PFSK-1 (cell line): ENCODE data around the gene MACF1.

ENCODE experiments used
- FOXP2 ChIP-seq: optimal IDR thresholded peaks from 2 replicates; pipeline ENCODE3; 2011; ENCODE audit warnings: borderline replicate concordance, control low read depth, inconsistent platforms; ENCODE audit not compliant: insufficient read depth; ENCODE audit errors: extremely low read length, extremely low read depth
- POLR2AphosphoS5 ChIP-seq: IDR thresholded peaks from 2 replicates; pipeline ENCODE4 v1.6.1; 2012; ENCODE audit warnings: low read depth, mild to moderate bottlenecking, control low read depth, low read length, moderate library complexity
- SIN3A ChIP-seq: IDR thresholded peaks from 2 replicates; pipeline ENCODE4 v1.6.1; 2012; ENCODE audit warnings: mild to moderate bottlenecking, low read length, moderate library complexity, borderline replicate concordance; ENCODE audit not compliant: insufficient read depth
- TAF1 ChIP-seq: IDR thresholded peaks from 2 replicates; pipeline ENCODE4 v1.6.1; 2012; ENCODE audit warnings: low read length, control low read depth, borderline replicate concordance; ENCODE audit not compliant: insufficient read depth
- TF ChIP-seq, protein P1 (sequence below), 2 experiments: IDR thresholded peaks; 2 replicates each; pipeline versions ENCODE4 v1.6.1 to v1.8.0; 2011 to 2012; ENCODE audit warnings: low read depth in 2 of 2, low read length in 2 of 2, control low read depth in 1 of 2, inconsistent platforms in 1 of 2, mild to moderate bottlenecking in 1 of 2, moderate library complexity in 1 of 2; ENCODE audit not compliant: insufficient read depth in 1 of 2

The MACF1 gene

DNA sequence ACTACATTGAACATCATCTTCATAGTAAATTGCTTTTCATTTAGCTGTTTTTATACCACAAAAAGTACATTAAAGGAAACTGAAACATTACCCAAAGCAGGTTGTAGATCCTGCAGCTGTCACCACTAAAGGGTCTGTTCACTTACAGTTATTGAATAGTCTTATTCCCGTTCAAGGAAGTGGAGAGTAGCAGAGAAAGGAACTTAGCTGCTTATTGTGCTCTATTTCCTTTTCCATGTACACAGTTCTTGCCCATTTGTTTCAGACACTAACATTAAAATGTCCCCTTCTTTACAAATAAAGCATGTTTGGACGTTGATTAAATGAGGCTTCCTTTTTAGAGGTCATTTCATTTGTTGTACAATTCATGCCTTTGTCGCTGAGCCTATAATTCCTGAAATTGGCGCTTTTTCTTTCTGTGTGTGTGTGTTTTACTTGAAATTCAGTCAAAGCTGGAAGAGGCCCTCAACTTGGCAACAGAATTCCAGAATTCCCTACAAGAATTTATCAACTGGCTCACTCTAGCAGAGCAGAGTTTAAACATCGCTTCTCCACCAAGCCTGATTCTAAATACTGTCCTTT lies 242.6 kb downstream of the MACF1 start:
- TF ChIP-seq FOXP2 (no peak), SIN3A (no peak), TAF1 (no peak), POLR2AphosphoS5 (no peak)
- TF ChIP-seq, protein P1, sequence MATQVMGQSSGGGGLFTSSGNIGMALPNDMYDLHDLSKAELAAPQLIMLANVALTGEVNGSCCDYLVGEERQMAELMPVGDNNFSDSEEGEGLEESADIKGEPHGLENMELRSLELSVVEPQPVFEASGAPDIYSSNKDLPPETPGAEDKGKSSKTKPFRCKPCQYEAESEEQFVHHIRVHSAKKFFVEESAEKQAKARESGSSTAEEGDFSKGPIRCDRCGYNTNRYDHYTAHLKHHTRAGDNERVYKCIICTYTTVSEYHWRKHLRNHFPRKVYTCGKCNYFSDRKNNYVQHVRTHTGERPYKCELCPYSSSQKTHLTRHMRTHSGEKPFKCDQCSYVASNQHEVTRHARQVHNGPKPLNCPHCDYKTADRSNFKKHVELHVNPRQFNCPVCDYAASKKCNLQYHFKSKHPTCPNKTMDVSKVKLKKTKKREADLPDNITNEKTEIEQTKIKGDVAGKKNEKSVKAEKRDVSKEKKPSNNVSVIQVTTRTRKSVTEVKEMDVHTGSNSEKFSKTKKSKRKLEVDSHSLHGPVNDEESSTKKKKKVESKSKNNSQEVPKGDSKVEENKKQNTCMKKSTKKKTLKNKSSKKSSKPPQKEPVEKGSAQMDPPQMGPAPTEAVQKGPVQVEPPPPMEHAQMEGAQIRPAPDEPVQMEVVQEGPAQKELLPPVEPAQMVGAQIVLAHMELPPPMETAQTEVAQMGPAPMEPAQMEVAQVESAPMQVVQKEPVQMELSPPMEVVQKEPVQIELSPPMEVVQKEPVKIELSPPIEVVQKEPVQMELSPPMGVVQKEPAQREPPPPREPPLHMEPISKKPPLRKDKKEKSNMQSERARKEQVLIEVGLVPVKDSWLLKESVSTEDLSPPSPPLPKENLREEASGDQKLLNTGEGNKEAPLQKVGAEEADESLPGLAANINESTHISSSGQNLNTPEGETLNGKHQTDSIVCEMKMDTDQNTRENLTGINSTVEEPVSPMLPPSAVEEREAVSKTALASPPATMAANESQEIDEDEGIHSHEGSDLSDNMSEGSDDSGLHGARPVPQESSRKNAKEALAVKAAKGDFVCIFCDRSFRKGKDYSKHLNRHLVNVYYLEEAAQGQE (IDR thresholded peaks at IDR 0.05; ENCODE audit: insufficient read depth in 1 of 2, low read depth in 2 of 2, low read length in 2 of 2), result no peak

DNA sequence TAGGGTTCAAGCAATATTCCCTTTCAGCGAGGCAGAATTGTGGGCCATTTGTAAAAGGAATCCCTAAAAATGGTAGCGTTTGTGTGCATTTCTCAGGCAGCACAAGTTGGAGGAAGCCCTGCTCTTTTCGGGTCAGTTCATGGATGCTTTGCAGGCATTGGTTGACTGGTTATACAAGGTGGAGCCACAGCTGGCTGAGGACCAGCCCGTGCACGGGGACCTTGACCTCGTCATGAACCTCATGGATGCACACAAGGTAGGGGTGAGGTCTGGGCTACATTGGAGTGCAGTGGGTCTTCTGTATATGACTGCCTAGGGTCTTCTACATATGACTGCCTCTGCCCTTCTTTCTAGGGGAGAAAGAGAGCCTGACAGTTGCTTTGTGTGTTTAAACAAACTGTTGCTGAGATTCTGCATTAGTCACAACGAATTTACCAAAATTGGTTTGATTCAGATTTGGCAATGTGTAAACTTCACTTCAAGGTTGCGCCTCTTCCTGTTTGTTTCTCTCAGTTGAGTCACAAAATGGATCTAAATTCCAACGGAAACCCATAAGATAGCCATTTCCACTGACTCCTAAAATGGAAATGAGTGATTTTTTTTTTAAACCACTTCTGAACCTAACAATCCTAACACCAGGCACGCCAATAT lies 246.6 kb downstream of the MACF1 start:
- TF ChIP-seq, protein P1 (IDR thresholded peaks at IDR 0.05; ENCODE audit: insufficient read depth in 1 of 2, low read depth in 2 of 2, low read length in 2 of 2), result no peak
- TF ChIP-seq SIN3A (no peak), POLR2AphosphoS5 (no peak), FOXP2 (no peak)

DNA sequence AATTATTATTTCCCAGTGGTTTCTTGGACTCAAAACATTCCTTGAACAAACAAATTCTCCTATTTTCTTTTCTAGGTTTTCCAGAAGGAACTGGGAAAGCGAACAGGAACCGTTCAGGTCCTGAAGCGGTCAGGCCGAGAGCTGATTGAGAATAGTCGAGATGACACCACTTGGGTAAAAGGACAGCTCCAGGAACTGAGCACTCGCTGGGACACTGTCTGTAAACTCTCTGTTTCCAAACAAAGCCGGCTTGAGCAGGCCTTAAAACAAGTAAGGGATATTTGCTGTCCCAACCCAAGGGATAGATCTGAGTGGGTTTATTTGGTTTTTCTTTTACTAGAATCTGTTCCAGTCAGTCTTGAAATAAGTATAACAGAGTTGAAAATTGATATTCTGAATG lies 247.6 kb downstream of the MACF1 start:
- TF ChIP-seq TAF1 (no peak), FOXP2 (no peak), POLR2AphosphoS5 (no peak), SIN3A (no peak)
- TF ChIP-seq, protein P1 (IDR thresholded peaks at IDR 0.05; ENCODE audit: insufficient read depth in 1 of 2, low read depth in 2 of 2, low read length in 2 of 2), result no peak

DNA sequence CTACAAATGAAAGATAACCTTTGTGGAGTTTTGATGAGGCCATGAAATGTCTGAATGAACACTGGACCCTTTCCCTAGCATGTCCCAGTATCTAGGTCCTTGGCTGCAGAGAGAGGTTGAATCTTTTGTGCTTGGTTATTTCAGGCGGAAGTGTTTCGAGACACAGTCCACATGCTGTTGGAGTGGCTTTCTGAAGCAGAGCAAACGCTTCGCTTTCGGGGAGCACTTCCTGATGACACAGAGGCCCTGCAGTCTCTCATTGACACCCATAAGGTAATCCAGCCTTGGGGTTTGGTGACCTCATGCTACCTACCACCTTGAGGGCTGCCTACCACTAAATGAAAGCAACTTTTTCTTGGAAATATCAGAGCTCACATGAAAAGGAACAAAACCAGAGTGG lies 248.0 kb downstream of the MACF1 start:
- TF ChIP-seq TAF1, result no peak
- no peak for TF ChIP-seq POLR2AphosphoS5

DNA sequence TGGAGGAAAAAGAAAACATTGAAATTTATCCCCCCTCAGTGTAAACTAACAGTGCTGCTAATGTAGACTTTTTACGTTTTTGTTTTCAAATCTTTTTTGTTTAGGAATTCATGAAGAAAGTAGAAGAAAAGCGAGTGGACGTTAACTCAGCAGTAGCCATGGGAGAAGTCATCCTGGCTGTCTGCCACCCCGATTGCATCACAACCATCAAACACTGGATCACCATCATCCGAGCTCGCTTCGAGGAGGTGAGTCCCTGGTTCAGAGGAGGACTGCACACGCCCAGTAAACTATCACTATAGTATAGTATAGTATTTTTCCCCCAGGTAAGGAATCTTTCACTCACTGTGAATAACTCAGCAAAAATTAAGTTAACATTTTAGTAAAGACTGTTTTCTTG lies 249.1 kb downstream of the MACF1 start:
- TF ChIP-seq TAF1, result no peak
- no peak for TF ChIP-seq POLR2AphosphoS5
- no peak for TF ChIP-seq SIN3A
- no peak for TF ChIP-seq FOXP2
- TF ChIP-seq, protein P1 (IDR thresholded peaks at IDR 0.05; ENCODE audit: insufficient read depth in 1 of 2, low read depth in 2 of 2, low read length in 2 of 2), result no peak
